HG02763 (cell line): Measurements from ENCODE around the gene CAB39L.
A peak's percentile ranks its signal among the peaks of the same experiment; 100 is the strongest.

Experiments used
- ATAC-seq: cut with Tn5 transposase; IDR thresholded peaks from one replicate; pipeline ENCODE4 v1.9.1; 2021; ENCODE audit warnings: mild to moderate bottlenecking, moderate library complexity; ENCODE audit not compliant: unreplicated experiment

CAB39L gene

GRCh38 chr13:49314344-49314882 is 129.5 kb downstream of the CAB39L start:
- ATAC-seq: no peak

GRCh38 chr13:49311816-49312215 is 132.0 kb downstream of the CAB39L start:
- no peak for ATAC-seq

GRCh38 chr13:49310251-49310650 is 133.6 kb downstream of the CAB39L start:
- no peak for ATAC-seq

- no peak for ATAC-seq
Measured at GRCh38 chr13:49308921-49309408, 134.9 kb downstream of the CAB39L start.

- no peak for ATAC-seq
Measured at GRCh38 chr13:49308097-49308875, 135.6 kb downstream of the CAB39L start.

GRCh38 chr13:49307365-49307764 is 136.5 kb downstream of the CAB39L start:
- ATAC-seq: no peak

GRCh38 chr13:49305792-49306425 is 138.0 kb downstream of the CAB39L start:
- no peak for ATAC-seq

- no peak for ATAC-seq
Measured at GRCh38 chr13:49304763-49305700, 138.8 kb downstream of the CAB39L start.

GRCh38 chr13:49304356-49304755 is 139.5 kb downstream of the CAB39L start:
- ATAC-seq: no peak

GRCh38 chr13:49303533-49304252 is 140.2 kb downstream of the CAB39L start:
- ATAC-seq: no peak

GRCh38 chr13:49302817-49303216 is 141.0 kb downstream of the CAB39L start:
- no peak for ATAC-seq

- ATAC-seq: no peak
Measured at GRCh38 chr13:49302222-49302621, 141.6 kb downstream of the CAB39L start.

- ATAC-seq: peak; percentile 87
Measured at GRCh38 chr13:49300739-49301589, 142.9 kb downstream of the CAB39L start.

GRCh38 chr13:49300276-49300675 is 143.6 kb downstream of the CAB39L start:
- no peak for ATAC-seq

GRCh38 chr13:49298903-49299605 is 144.8 kb downstream of the CAB39L start:
- no peak for ATAC-seq

GRCh38 chr13:49298416-49298815 is 145.4 kb downstream of the CAB39L start:
- ATAC-seq: no peak

- ATAC-seq: no peak
Measured at GRCh38 chr13:49297338-49297737, 146.5 kb downstream of the CAB39L start.

- no peak for ATAC-seq
Measured at GRCh38 chr13:49296659-49297058, 147.2 kb downstream of the CAB39L start.

- no peak for ATAC-seq
Measured at GRCh38 chr13:49295244-49295643, 148.6 kb downstream of the CAB39L start.
